COLO668 (cell line): ENCODE measurements around the gene CDKN2D.

Experiments
- DNase-seq: peaks from one replicate; lab custom pipeline; 2025; ENCODE audit not compliant: unreplicated experiment; lab: John Stamatoyannopoulos, UW

The CDKN2D gene

DNA sequence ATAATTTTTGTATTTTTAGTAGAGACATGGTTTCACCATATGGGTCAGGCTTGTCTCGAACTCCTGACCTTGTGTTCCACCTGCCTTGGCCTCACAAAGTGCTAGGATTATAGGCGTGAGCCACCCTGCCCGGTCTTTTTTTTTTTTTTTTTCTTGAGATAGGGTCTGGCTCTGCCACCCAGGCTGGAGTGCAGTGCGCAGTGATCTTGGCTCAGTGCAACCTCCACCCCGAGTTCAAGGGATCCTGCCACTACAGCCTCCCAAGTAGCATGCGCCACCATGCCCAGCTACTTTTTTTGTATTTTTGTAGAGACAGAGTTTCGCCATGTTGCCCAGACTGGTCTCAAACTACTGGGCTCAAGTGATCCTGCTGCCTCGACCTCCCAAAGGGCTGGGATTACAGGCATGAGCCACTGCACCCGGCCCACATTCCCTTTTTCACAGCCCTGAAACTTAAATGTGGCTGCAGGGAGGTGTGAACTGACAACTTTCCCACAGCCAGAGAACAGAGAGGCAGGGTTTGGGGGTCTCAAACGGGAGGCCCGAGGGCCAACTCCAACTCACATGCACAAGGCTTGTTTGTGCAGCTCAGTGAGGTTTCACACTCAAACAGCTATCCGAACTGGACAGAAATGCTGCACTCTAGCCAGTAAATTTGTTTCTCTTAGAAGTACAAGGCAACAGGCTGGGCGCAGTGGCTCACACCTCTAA, 47.2 kb downstream of the CDKN2D start:
- DNase-seq, result no peak

DNA sequence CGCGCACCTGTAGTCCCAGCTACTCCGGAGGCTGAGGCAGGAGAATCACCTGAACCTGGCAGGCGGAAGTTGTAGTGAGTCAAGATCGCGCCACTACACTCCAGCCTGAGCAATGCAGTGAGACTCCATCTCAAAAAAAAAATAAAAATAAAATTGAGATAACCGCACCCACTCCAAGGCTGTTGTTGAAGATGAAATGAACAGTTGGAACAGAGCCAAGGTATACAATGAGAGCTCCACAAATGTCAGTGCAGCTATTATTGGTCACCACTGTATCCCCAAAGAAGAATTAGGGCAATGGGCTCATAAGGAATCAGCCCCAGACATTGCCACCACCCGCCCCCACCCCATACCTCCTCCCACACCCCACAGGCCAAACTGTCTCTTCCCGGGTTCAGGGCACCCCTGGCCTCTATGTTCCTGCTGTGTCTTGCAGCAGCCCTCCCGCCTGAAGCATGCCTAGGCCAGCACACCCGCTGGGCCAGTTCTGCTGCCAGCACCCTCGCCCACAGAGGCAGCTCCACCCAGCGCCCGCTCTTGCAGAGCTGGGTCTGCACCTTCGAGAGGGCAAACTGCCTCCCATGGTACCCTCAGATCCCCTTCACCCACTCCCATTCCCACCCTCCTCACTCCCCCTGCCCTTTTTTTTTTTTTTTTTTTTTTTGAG, 48.0 kb downstream of the CDKN2D start:
- peak; percentile 17 for DNase-seq

DNA sequence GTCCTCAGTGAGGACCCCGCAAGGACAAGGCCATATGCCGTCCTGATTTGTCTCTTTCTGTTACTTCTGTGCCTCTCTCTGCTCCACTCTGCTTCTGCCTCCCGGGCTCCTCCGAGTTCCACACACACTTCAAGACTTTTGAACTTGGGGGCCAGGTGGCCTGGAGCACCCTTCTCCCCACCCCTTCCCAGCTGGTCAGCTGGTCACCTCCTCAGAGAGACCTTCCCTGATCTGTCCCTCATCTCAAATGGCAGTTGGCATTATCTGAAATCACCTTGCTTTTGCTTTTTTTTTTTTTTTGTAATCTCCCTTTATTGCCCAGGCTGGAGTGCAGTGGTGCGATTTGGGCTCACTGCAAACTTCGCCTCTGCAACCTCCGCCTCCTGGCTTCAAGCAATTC, 49.4 kb downstream of the CDKN2D start:
- no peak for DNase-seq

DNA sequence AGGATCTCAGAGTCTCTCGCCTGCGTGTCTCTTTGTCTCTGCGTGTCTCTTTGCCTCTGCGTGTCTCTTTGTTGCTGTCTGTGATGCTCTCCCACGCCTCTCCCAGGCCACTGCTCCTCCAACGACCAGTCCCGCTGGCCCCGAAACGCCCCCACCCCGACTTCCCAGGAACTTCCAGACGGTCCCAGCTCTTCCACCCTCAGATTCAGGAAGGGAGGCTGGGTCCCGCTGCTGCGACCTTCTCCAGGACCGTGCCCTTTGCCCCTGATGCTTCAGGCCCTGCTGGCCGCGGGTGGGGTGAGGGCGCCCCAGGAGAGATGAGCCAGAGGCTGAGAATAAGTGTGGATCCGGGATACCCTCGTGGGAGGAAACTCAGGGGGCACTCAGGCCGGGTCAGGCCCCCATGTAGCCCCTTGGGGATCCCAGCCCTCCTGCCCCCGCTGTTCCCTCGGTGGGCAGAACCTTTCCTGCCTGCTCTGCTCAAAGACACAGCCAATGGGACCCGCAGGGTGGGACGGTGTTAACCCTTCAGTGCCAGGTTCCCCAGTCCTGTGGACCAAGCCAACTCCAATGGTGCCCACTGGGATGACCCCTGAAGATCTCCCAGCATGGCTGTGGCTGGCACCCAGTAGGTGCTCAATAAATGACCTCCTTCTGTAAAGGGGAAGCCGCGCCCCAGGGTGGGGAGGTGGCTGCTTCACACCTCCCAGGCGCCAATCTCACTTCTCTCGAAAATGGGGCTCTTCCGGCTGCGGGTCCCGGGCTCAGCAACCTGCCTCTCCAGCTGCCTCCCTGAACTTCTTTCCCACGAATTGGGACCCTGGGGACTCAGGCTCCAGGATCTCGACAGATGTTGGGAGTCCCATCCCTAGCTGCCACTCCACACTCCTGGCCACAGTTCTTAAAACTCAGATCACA, 50.1 kb downstream of the CDKN2D start:
- DNase-seq, result no peak

DNA sequence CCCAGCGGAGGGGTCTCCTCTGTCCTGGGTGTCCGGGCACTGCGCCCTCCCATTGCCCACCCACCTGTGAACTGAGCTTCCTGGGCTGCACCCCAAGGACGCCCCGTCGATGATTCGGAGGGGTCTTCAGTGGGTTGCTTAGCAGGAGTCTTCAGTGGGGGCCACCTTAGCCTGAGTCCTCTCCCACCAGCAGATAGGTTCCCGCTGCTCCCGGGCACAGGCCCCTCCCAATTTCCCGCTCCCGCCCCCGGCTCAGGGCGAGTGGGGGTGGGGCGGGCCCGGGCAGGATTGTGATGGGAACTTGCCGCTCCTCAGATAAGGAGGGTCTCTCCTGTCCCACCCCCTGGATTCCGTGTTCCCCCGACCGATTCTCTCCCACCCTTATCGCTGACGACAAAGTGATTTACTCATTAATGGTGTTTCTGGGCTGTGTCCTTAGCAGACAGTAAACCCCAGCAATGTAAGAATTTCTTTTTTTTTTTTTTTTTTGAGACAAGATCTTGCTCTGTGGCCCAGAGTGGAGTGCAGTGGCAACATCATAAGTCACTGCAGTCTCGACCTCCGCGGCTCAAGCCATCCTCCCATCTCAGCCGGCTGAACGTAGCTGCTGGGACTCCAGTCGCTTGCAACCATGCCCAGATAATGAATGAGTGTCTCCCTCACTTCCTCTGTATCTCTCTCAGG, 50.9 kb downstream of the CDKN2D start:
- no peak for DNase-seq

DNA sequence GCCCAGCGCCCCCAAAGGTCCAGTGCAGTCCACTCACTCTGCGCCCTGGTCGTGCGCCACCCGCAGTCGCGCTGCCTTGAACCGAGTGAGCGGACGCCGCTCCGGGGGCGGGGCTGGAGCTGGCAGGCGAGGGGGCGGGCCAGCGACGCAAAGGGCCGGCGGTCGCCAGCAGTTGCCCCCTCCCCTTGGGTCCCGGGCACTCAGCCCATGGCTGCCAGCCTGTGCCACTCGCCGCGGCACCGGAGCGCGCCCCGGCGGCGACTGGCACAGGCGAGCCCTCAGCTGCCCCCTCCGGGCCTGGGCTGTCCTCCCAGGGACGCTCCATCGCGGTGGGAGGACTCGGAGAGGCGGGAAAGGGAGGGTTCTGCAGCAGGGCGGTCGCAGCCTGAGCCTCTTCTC, 51.4 kb downstream of the CDKN2D start, which contains the start of gene S1PR5:
Gene S1PR5 (minus strand): TSS at position 87 of the 399 bp plus-strand sequence. CDS start 2,436 bp downstream, outside the sequence.
- no peak for DNase-seq

DNA sequence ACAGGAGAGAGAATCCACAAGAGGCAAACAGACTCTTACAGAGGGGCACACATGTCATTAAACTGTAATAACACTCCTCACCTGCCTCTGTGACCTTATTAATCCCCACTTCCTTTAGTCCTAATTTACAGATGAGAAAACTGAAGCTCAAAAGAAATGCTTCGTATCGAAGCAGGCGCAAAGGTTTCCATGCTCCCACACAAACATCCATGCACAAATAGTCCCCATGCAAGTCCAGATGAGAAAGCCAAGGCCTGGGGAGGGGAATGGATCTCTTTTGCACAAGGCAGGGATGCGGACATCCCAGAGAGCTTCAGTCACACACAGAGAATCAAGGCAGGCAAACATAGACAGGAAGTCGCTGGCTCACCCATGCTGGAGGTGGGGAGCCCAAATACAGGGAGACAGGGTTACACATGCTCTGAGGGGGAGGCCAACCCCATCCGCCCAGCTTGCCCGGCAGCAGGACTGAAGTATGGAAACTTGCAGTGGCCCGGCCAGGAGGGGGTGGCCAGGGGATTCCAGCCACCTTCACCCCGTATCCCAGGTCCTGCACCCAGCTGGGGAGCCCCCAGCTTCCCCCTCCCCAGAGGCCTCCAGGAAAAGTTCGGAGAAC, 52.0 kb downstream of the CDKN2D start:
- DNase-seq, result no peak
